Right cardiac atrium (tissue), 5 donors: Measurements from ENCODE around the gene INSYN1. TPM values are rescaled to one million over a fixed set of nuclear protein-coding genes. Genes with fewer than 3 reads are reported as not detected.
"Not testable (repeated sequence)": the region's sequence is repeated elsewhere in the genome, so short reads cannot be mapped to it uniquely, and the experiment has no call there.

ENCODE experiments used
- ATAC-seq, 2 donors: fragments of 200-7000 bp; cut with Tn5 transposase; one replicate each; pipeline versions ENCODE4 v1.8.0 to v1.9.1; 2020; ENCODE audit warnings: moderate library complexity in 2 of 2, mild to moderate bottlenecking in 1 of 2
- DNase-seq, 3 donors: peaks; one replicate each; pipeline ENCODE4 v3.0.0-alpha.2; 2020
- H3K27ac ChIP-seq: one replicate; pipeline ENCODE4 v1.5.1; 2013; ENCODE audit warnings: mild to moderate bottlenecking, low read length, control low read depth, moderate library complexity
- H3K27me3 ChIP-seq: one replicate; pipeline ENCODE4 v1.6.1; 2013; ENCODE audit not compliant: control insufficient read depth, insufficient read depth
- H3K4me1 ChIP-seq: one replicate; pipeline ENCODE4 v1.6.1; 2013; ENCODE audit warnings: low read length; ENCODE audit not compliant: control insufficient read depth, insufficient read depth
- H3K4me3 ChIP-seq: one replicate; pipeline ENCODE4 v1.5.1; 2013; ENCODE audit warnings: low read length, control low read depth
- H3K9me3 ChIP-seq: one replicate; pipeline ENCODE4 v1.6.1; 2013; ENCODE audit warnings: low read length; ENCODE audit not compliant: control insufficient read depth
- WGBS: extraction: QIAGEN DNeasy Blood & Tissue Kit; methylation state at CpG from one replicate; pipeline ENCODE4 v1.1.7; 2013; 5-methylcytosine and 5-hydroxymethylcytosine counted together
- intact Hi-C, 4 donors: fragments of 100-400 bp; cut with DNase I; formaldehyde crosslinking; loops; one replicate each; pipeline versions ENCODE4 v1.11.0 to v1.14.0; 2022 to 2023
- polyA plus RNA-seq: library from polyadenylated mRNA; stranded (reverse); fragments of 200-250 nt; gene quantifications from one replicate; pipeline ENCODE4 v1.2.3, GENCODE V29; 2013
- total RNA-seq, 4 donors: library from RNA; stranded (reverse); fragmentation: NEBNext Ultra II Directional; extraction: Animal tissue kit (Norgen Biotek cat#: 25700); gene quantifications; one replicate each; pipeline ENCODE4 v1.2.1, GENCODE V29; 2021
- donor health status: healthy with polysubstance abuse.
- donor health status: DM: no; HTN: yes; CAD: no.
- donor health status: DM: no; HTN: no; CAD: no.
- donor health status: DM: no; HTN: yes; CAD: no; lungs with severe emphysema.
- donor health status: DM: yes; HTN: yes; CAD: no.

INSYN1 gene
- total and polyA plus RNA-seq, 5 donors: 65.6 to 117 (median 109) TPM

DNA sequence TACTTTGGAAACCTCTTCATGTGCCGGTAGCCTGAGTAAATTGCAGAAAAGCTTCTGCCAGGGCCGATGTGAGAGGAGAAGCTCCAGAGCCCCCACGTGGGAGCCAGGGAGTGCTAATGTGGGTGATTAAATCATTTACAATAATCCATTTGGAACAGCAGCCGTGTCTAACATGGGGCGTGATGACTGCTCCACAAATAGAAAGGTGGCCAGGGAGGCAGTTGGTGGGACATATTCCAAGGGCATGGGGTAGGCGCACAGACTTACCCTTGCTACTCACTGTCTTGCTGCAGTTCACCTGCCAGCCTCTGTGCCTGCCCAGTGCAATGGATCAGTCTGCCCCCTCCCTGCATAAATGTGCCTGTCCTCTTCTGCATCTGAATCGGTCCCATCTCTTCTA, 39.3 kb upstream of the INSYN1 start:
- Histone ChIP-seq H3K27ac (peak overlapping the region; percentile 55), H3K4me1 (no peaks in the 10 kb centered on the region), H3K27me3 (no peaks in the 10 kb centered on the region), H3K4me3 (no peak overlapping the region), H3K9me3 (no peaks in the 10 kb centered on the region)
- ATAC-seq (peak; percentile 58 to 72), DNase-seq (peak in 2 of 3 donors; percentile 31 to 57)
- 48% methylated on average over 7 of the region's 7 CpGs for WGBS
- intact Hi-C loops: no loop called here

DNA sequence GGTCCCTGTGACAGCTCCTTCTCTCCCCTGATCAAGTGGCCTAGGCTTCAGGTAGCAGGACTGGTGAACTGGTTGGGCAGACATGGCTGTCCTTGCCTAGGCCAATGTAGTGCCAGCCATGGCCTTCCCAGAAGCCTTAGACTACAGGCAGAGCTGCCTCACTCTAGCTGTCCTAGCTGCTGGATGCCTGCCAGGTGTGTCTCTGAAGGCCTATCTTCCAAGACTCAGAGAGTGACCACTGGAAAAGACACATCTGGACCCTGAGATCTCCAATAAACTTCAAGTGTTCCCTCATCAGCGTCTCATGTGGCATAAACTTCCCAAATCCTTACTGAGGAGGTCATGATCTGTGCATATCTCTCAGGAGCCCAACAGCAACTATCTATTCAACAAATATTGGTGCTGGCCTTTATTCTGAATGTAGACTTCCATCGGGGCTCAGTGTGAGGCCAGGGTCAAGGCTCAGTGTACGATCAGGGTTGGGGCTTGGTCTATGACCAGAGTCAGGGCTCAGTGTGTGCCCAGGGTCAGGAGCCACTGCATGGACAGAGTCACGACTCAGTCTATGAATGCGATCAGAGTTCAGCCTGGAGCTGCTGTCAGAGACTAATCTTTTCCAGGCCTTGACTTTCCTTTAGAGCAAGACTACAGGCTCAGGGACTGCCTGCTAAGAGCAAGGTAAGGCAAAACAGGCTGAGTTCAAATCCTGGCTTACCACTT, 36.5 kb upstream of the INSYN1 start:
- H3K4me3 ChIP-seq: no peak overlapping the region
- peaks cover 2% of the 10 kb centered on the region for H3K4me1 ChIP-seq
- ATAC-seq: no peak
- WGBS: 75% methylated on average over 5 of the region's 5 CpGs
- H3K9me3 ChIP-seq: no peaks in the 10 kb centered on the region
- H3K27ac ChIP-seq: no peak overlapping the region
- intact Hi-C loops: no loop called here
- DNase-seq: peak in 2 of 3 donors; percentile 58 to 65
- no peaks in the 10 kb centered on the region for H3K27me3 ChIP-seq

DNA sequence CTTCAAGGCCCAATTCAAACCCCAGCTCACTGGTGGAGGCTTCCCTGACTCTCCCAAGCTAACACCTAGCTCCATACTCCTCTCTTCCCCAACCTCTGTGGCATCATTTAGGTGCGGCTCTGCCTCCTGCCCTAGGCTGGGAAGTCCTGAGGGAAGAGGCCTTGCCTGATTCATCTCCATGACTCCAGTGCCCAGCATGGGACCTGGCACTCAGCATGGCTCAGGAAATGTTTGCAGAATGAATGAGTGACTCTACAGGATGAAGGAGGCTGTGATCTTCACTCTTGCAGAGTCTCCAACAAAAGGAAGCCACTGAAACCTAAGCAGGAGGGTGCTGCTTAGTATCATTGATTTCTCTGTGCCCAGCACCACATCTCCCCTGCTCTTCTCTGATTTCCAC, 34.5 kb upstream of the INSYN1 start:
- Histone ChIP-seq H3K4me1 (peaks cover 2% of the 10 kb centered on the region), H3K27me3 (no peaks in the 10 kb centered on the region), H3K9me3 (no peaks in the 10 kb centered on the region), H3K4me3 (no peak overlapping the region), H3K27ac (no peak overlapping the region)
- intact Hi-C loops: no loop called here
- DNase-seq: no peak
- WGBS: 100% methylated on average over 1 of the region's 1 CpG
- ATAC-seq: no peak

DNA sequence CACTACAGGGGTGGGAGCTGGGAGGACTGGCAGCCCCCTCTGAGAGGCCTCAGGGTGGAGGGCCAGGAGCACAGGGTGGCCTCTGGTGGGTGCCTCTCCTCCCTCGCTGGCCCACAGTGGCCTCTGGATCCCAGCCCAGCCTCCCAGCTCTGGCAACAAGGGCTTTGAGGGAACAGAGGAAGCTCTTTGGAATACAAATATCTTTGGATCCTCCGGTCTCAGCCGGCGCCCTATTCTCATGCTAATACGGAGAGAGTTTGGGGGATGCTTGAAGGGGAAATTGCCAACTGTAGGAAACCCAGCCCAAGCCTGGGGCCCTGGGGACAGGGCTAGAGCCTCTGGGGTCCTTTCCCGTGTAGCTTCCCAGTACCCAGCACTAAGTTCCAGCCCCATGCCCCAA, 33.4 kb upstream of the INSYN1 start:
- 38% methylated on average over 6 of the region's 6 CpGs for WGBS
- intact Hi-C loops: no loop called here
- Histone ChIP-seq H3K27me3 (no peaks in the 10 kb centered on the region), H3K4me3 (no peak overlapping the region), H3K27ac (no peak overlapping the region), H3K9me3 (no peaks in the 10 kb centered on the region), H3K4me1 (peaks cover 2% of the 10 kb centered on the region)
- ATAC-seq: peak; percentile 27 to 36
- DNase-seq: peak in 2 of 3 donors; percentile 80 to 81

DNA sequence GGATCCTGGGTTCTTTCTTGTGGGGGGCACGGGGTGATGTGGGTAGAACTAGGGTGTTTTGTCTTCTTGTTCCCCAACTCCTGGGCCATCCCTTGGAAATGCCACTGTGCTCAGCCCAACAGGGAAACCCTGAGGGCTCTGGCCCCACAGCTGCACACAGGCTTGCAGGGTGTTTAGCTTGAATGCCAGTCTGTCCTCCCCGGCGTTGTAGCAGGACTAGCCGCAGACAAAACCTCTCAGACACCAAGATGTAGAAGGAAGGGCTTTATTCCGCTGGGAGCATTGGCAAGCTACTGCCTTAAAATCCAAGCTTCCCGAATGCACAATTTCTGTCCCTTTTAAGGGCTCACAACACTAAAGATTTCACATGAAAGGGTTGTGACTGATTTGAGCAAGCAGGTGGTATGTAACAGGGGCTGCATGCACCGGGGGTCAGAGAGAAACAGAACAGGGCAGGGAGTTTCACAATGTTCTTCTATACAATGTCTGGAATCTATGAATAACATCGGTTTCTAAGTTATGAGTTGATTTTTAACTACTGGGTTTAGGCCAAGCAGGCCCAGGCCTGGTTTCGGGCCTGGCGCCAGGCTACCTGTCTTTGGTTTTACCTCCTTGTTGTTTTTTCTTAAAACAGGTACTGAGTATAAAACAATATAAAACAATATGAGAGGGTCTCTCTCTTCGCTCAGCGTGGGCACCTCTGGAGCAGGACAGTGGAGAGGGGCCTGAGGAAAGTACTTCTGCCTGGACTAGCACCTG, 32.3 kb upstream of the INSYN1 start:
- peak in 1 of 3 donors; percentile 22 for DNase-seq
- 83% methylated on average over 12 of the region's 12 CpGs for WGBS
- intact Hi-C loops: not testable (repeated sequence)

DNA sequence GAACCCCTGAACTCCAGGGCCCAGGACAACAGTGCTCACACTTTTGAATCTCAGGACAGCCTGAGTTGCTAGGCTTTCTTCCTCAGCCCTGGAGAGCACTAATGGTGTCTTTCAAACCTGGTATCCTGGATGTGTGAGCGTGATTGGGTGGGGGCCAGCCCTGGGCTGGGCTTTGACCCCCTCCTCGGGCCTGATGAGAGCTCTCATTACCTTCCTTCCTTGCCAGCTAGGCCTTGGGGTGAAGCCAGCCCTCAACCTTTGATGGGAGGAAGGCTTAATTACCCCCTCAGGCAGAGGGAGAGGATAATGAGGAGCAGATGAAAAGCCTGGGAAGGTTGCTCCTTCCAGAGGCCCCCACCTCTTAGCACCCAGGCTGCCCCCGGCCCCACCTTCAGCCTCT, 31.1 kb upstream of the INSYN1 start:
- WGBS: 72% methylated on average over 3 of the region's 3 CpGs
- no peak overlapping the region for H3K27ac ChIP-seq
- H3K9me3 ChIP-seq: no peaks in the 10 kb centered on the region
- DNase-seq: peak in 2 of 3 donors; percentile 24 to 26
- H3K4me3 ChIP-seq: no peak overlapping the region
- intact Hi-C loops: no loop called here
- peaks cover 2% of the 10 kb centered on the region for H3K4me1 ChIP-seq
- H3K27me3 ChIP-seq: no peaks in the 10 kb centered on the region
- no peak for ATAC-seq

More for the DNA sequence above, 32.3 kb upstream of the INSYN1 start:
- not testable (repeated sequence) for H3K27me3 ChIP-seq, H3K4me3 ChIP-seq, H3K4me1 ChIP-seq, H3K9me3 ChIP-seq, H3K27ac ChIP-seq, ATAC-seq

DNA sequence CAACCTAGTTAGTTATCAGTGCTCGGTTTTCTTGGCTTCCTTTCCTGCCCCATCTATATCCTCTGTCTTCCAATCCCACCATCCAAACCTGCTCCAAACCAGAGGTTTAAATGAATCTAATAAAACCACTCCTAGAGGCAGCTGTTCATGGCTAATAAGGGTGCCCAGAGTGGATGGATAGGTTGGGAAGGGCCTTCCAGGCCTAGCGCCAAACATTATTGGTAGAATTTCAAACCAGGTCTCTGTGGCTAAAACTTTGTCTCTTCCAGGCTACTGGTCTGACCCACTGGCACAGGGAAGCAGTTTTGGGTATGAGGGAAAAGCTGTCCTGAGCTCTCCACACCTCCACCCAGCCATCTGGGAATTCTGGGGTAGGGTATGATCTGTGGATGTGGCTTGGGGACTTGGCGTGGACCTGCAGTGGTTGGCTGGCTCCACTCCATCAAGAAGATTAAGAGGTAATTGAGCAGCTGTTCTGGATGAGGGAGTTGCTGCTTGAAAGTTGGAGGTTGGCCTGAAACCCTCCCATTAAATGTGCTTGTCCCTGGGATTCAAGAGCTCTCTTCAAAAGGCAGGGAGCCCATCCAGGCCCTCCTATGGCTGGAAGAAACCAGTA, 29.3 kb upstream of the INSYN1 start:
- 62% methylated on average over 3 of the region's 3 CpGs for WGBS
- intact Hi-C loops: no loop called here
- no peaks in the 10 kb centered on the region for H3K27me3 ChIP-seq
- no peak overlapping the region for H3K4me3 ChIP-seq
- no peak overlapping the region for H3K27ac ChIP-seq
- peak in 2 of 3 donors; percentile 41 to 50 for DNase-seq
- peaks cover 2% of the 10 kb centered on the region for H3K4me1 ChIP-seq
- no peak for ATAC-seq
- H3K9me3 ChIP-seq: no peaks in the 10 kb centered on the region

DNA sequence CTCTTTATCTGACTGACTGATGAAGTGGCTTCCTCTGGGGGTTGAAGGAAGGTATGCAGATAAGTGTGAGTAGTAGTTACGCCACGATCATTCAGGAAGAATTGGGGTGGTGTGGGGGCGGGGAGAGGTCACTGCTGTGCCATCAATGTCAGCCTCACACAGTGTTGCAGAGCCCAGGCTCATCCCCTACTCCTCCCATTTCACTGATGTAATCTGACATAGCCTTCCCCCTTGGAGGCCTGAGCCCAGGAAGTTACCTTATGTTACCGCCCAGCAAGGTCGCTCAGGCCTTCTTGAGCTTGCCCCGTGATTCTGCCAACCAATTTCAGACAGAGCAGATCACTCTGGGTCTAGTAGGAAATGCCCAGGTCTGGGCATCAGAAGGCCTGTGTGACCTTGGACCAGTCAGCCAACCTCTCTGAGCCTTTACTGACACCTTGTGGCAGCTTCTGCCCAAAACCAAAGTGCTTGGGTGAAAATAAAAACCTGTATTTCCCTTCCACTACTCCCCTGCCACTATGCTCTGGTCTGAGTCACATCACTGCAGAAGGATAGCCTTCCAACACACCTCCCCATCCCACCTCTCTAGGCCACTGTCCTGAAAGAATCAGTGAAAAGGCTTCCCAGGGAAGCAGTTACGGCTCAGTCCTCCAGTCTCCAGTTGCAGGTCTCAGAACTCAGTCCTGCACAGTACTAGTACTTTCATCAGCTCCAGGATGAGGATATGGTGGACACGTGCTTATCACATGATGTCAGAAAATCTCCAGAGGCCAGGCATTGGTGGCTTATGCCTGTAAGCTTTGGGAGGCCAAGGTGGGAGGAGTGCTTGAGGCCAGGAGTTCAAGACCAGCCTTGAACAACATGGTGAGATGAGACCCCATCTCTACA, 28.1 kb upstream of the INSYN1 start:
- no peaks in the 10 kb centered on the region for H3K4me1 ChIP-seq
- intact Hi-C loops: no loop called here
- DNase-seq: peak in 2 of 3 donors; percentile 8 to 25
- no peaks in the 10 kb centered on the region for H3K27me3 ChIP-seq
- ATAC-seq: no peak
- no peaks in the 10 kb centered on the region for H3K9me3 ChIP-seq
- H3K27ac ChIP-seq: no peak overlapping the region
- H3K4me3 ChIP-seq: no peak overlapping the region
- WGBS: 68% methylated on average over 8 of the region's 8 CpGs

DNA sequence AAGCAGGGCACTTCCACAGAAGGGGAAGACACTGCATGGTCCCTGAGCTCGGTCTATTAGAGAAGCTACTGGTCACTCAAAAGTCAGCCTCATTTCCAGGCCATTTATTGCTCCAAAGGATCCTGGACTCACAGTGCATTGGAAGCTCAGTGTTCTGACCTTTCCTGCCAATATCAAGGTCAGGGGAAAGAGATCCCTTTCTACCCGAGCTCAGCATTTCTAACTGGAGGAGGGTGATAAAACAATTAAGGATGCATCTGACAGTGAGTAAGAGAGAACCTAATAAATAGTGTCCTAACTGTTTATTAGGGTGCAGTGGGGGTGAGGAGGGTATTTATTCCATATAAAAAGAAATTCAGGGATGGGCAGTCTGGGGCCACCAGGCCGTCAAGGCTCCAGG, 26.8 kb upstream of the INSYN1 start:
- DNase-seq (no peak), ATAC-seq (no peak)
- Histone ChIP-seq H3K27ac (no peak overlapping the region), H3K4me3 (no peak overlapping the region), H3K9me3 (no peaks in the 10 kb centered on the region), H3K27me3 (no peaks in the 10 kb centered on the region), H3K4me1 (no peaks in the 10 kb centered on the region)
- intact Hi-C loops: no loop called here
- WGBS: 77% methylated on average over 3 of the region's 3 CpGs

DNA sequence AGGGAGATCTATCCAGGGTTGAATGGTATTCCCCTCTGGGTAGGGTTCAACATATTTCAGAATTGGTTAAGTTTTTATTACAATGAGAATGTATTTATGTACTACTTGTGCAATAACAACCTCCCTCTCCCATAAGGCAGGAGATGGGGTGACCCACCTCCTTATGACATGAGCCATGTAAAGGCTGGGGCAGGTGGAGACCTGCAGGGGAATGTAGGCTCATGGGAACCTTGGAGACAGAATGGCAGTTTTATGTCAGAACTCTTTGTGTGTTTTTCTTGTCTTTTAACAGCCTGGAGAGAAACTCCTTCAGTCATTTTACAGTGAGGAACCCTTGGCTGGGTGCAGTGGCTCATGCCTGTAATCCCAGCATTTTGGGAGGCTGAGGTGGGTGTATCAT, 24.6 kb upstream of the INSYN1 start:
- DNase-seq (peak in 2 of 3 donors; percentile 5 to 9), ATAC-seq (no peak)
- no peaks in the 10 kb centered on the region for H3K9me3 ChIP-seq
- no peak overlapping the region for H3K27ac ChIP-seq
- H3K4me1 ChIP-seq: peaks cover 6% of the 10 kb centered on the region
- H3K27me3 ChIP-seq: no peaks in the 10 kb centered on the region
- intact Hi-C loops: no loop called here
- no peak overlapping the region for H3K4me3 ChIP-seq
